Endothelial cell of umbilical vein (primary cell): Measurements from ENCODE around the gene PPP1R1C. TPM values are rescaled to one million over a fixed set of nuclear protein-coding genes. Genes with fewer than 3 reads are reported as not detected.

Source experiments
- BruUV-seq: library from RNA; stranded (reverse); fragments of 400-500 nt; replicated peaks from 2 replicates; lab custom pipeline; 2021; lab: Mats Ljungman, UMichigan
- CTCF ChIA-PET: fragments of 300-600, 350-600 bp; sonication (Branson Sonifier 250); formaldehyde crosslinking; loops from one replicate; lab custom pipeline; 2021; ENCODE audit warnings: antibody characterized with exemption, inconsistent platforms; lab: Charles Lee
- POLR2A ChIA-PET: fragments of 300-600, 350-600 bp; sonication (Branson Sonifier 250); formaldehyde crosslinking; loops from one replicate; lab custom pipeline; 2021; ENCODE audit warnings: antibody characterized with exemption, inconsistent platforms; lab: Charles Lee
- DNase-seq: peaks from one replicate; pipeline ENCODE4 v3.0.0-alpha.2; 2011; ENCODE audit warnings: low read depth, low spot score
- FAIRE-seq: peaks from 2 replicates; lab custom pipeline; 2011; peaks lifted over from hg19 to GRCh38; lab: Jason Lieb, UNC
- H2AFZ ChIP-seq: 2 replicates; pipeline ENCODE4 v1.6.0; 2012; ENCODE audit warnings: low read depth, low read length, control low read depth, inconsistent platforms
- H3K27ac ChIP-seq: 2 replicates; pipeline ENCODE4 v1.5.1; 2011; ENCODE audit warnings: low read depth, mild to moderate bottlenecking, control low read depth, low read length, moderate library complexity; ENCODE audit not compliant: insufficient read depth
- H3K27me3 ChIP-seq, 2 experiments: 2 replicates each; pipeline versions ENCODE4 v1.6.0 to v1.6.1; 2011; ENCODE audit warnings: low read length in 2 of 2, mixed read lengths in 1 of 2; ENCODE audit not compliant: control insufficient read depth in 2 of 2, insufficient read depth in 2 of 2
- H3K36me3 ChIP-seq, 2 experiments: 2 replicates in 1 of 2; 3 replicates in 1 of 2; pipeline ENCODE4 v1.5.1; 2011; ENCODE audit warnings: low read length in 2 of 2, mild to moderate bottlenecking in 1 of 2, moderate library complexity in 1 of 2; ENCODE audit not compliant: control insufficient read depth in 2 of 2, insufficient read depth in 2 of 2; ENCODE audit errors: extremely low read depth in 1 of 2
- H3K4me1 ChIP-seq: 3 replicates; pipeline ENCODE4 v1.5.1; 2011; ENCODE audit warnings: mild to moderate bottlenecking, low read length; ENCODE audit not compliant: control insufficient read depth, insufficient read depth; ENCODE audit errors: extremely low read depth
- H3K4me2 ChIP-seq: 2 replicates; pipeline ENCODE4 v1.6.1; 2011; ENCODE audit warnings: low read length, control low read depth, mixed read lengths; ENCODE audit not compliant: insufficient read depth
- H3K4me3 ChIP-seq, 3 experiments: fragments of 200-600 bp in 1 of 3; sonication (generic), shearing (Covaris generic) in 1 of 3; replicated peaks in 1 of 3; 2 replicates each; pipeline ENCODE4 v1.5.1; 2011 to 2016; ENCODE audit warnings: control low read depth in 3 of 3, low read length in 3 of 3, mild to moderate bottlenecking in 2 of 3, inconsistent platforms in 1 of 3, low read depth in 1 of 3, moderate library complexity in 1 of 3; ENCODE audit not compliant: insufficient read depth in 1 of 3
- H3K79me2 ChIP-seq: 2 replicates; pipeline ENCODE4 v1.6.0; 2012; ENCODE audit warnings: low read length, inconsistent platforms; ENCODE audit not compliant: control insufficient read depth, insufficient read depth
- H3K9ac ChIP-seq: replicated peaks from 2 replicates; pipeline ENCODE3; 2011; ENCODE audit warnings: low read length, control low read depth; ENCODE audit not compliant: insufficient read depth; ENCODE audit errors: extremely low read depth
- H3K9me1 ChIP-seq: replicated peaks from 3 replicates; pipeline ENCODE4 v1.6.0; 2011; ENCODE audit warnings: mild to moderate bottlenecking, low read length; ENCODE audit not compliant: control insufficient read depth, insufficient read depth; ENCODE audit errors: extremely low read depth
- H3K9me3 ChIP-seq: replicated peaks from 2 replicates; pipeline ENCODE4 v1.5.1; 2012; ENCODE audit warnings: low read length, inconsistent platforms; ENCODE audit not compliant: control insufficient read depth, insufficient read depth
- H4K20me1 ChIP-seq: replicated peaks from 2 replicates; pipeline ENCODE3; 2011; ENCODE audit warnings: mild to moderate bottlenecking, low read length; ENCODE audit not compliant: control insufficient read depth, insufficient read depth; ENCODE audit errors: extremely low read depth
- EZH2 ChIP-seq: IDR thresholded peaks from 2 replicates; pipeline ENCODE4 v1.6.1; 2012; ENCODE audit warnings: borderline replicate concordance, low read depth, mild to moderate bottlenecking, moderate library complexity, low read length, inconsistent platforms; ENCODE audit not compliant: severe bottlenecking
- FOS ChIP-seq: IDR thresholded peaks from 2 replicates; pipeline ENCODE4 v1.6.1; 2011; ENCODE audit warnings: mild to moderate bottlenecking, low read length, moderate library complexity, borderline replicate concordance; ENCODE audit not compliant: insufficient read depth
- GATA2 ChIP-seq: IDR thresholded peaks from 2 replicates; pipeline ENCODE4 v1.7.0; 2011; ENCODE audit warnings: low read depth, mild to moderate bottlenecking, moderate library complexity, mixed read lengths, low read length; ENCODE audit not compliant: insufficient read length, insufficient read depth
- JUN ChIP-seq: IDR thresholded peaks from 2 replicates; pipeline ENCODE4 v1.6.1; 2011; ENCODE audit warnings: borderline replicate concordance, low read depth; ENCODE audit not compliant: insufficient read length, insufficient read depth
- MYC ChIP-seq: IDR thresholded peaks from one replicate; pipeline ENCODE4 v1.6.1; 2011; ENCODE audit warnings: mild to moderate bottlenecking, low read depth, low read length
- POLR2A ChIP-seq: IDR thresholded peaks from 2 replicates; pipeline ENCODE4 v1.6.1; 2012; ENCODE audit warnings: low read depth, mild to moderate bottlenecking, control low read depth, low read length
- POLR2AphosphoS5 ChIP-seq: IDR thresholded peaks from 2 replicates; pipeline ENCODE4 v1.6.1; 2012; ENCODE audit warnings: low read depth, mild to moderate bottlenecking, control low read depth, low read length, moderate library complexity; ENCODE audit not compliant: insufficient read depth
- dilution Hi-C: fragments of 300-500 bp; cut with MboI; formaldehyde crosslinking; loops from one replicate; pipeline ENCODE4 v1.15.0; 2019; ENCODE audit warnings: low sequenced_read_pairs; ENCODE audit not compliant: extremely low pct_ligation_motif_present
- intact Hi-C: fragments of 100-400 bp; cut with micrococcal nuclease; formaldehyde crosslinking; loops from one replicate; pipeline ENCODE4 v1.10.0; 2022
- polyA plus RNA-seq, 4 experiments: library from polyadenylated mRNA; depleted of rRNA in 3 of 4; stranded (reverse) in 3 of 4; unstranded in 1 of 4; fragments of >200 nt; gene quantifications; 2 replicates each; pipeline versions ENCODE4 v1.2.1 to v1.2.3, GENCODE V29; 2011 to 2012; ENCODE audit warnings: missing spikeins in 1 of 4
- total RNA-seq: library from RNA; stranded (reverse); gene quantifications from 2 replicates; pipeline ENCODE4 v1.2.3, GENCODE V29; 2021
- TF ChIP-seq, protein P1 (sequence below): IDR thresholded peaks from 2 replicates; pipeline ENCODE4 v1.6.1; 2011; ENCODE audit not compliant: insufficient read depth, insufficient read length
- TF ChIP-seq, protein P2 (sequence below), 2 donors: IDR thresholded peaks; 1 replicate in 1 of 2; 2 replicates in 1 of 2; pipeline ENCODE4 v1.5.1; 2011; ENCODE audit warnings: low read length in 2 of 2, mild to moderate bottlenecking in 2 of 2, moderate library complexity in 2 of 2, control low read depth in 1 of 2, inconsistent platforms in 1 of 2, low read depth in 1 of 2; ENCODE audit not compliant: insufficient read depth in 1 of 2; ENCODE audit errors: extremely low read depth in 1 of 2

The PPP1R1C gene
- total and polyA plus RNA-seq, 2 donors (not counting 3 experiments of a cell fraction or from before 2014, with no cell fraction given), result 0.26 TPM; not detected in 1

DNA sequence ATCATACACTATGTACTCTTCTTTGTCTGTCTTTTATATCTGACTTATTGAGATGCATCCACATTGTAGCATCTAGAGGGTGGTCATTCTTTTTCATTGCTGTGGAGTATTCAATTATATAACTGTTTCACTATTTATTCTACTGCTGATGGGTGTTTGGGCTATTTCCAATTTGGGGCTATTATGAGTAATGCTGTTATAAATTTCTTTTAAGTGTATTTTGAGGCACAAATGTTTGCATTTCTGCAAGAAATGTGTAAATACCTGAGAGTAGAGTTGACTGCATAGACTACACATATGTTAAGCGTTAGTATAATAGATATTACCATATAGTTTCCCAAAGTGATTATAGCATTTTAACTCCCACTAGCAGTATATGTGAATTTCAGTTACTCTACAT lies 26.9 kb upstream of the PPP1R1C start:
- H3K27ac ChIP-seq, result no peak overlapping the region
- no peak overlapping the region for H3K4me2 ChIP-seq
- no peak overlapping the region for H3K9ac ChIP-seq
- intact Hi-C loops, result no loop called here
- no peaks in the 10 kb centered on the region for H3K27me3 ChIP-seq
- no peaks in the 10 kb centered on the region for H4K20me1 ChIP-seq
- H3K4me3 ChIP-seq, result no peak overlapping the region
- no peaks in the 10 kb centered on the region for H3K9me3 ChIP-seq
- no peak for TF ChIP-seq POLR2AphosphoS5
- TF ChIP-seq POLR2A, result no peak
- TF ChIP-seq JUN, result no peak
- TF ChIP-seq, protein P1, sequence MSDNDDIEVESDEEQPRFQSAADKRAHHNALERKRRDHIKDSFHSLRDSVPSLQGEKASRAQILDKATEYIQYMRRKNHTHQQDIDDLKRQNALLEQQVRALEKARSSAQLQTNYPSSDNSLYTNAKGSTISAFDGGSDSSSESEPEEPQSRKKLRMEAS, result no peak
- TF ChIP-seq, protein P2, sequence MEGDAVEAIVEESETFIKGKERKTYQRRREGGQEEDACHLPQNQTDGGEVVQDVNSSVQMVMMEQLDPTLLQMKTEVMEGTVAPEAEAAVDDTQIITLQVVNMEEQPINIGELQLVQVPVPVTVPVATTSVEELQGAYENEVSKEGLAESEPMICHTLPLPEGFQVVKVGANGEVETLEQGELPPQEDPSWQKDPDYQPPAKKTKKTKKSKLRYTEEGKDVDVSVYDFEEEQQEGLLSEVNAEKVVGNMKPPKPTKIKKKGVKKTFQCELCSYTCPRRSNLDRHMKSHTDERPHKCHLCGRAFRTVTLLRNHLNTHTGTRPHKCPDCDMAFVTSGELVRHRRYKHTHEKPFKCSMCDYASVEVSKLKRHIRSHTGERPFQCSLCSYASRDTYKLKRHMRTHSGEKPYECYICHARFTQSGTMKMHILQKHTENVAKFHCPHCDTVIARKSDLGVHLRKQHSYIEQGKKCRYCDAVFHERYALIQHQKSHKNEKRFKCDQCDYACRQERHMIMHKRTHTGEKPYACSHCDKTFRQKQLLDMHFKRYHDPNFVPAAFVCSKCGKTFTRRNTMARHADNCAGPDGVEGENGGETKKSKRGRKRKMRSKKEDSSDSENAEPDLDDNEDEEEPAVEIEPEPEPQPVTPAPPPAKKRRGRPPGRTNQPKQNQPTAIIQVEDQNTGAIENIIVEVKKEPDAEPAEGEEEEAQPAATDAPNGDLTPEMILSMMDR (IDR thresholded peaks at IDR 0.05; ENCODE audit: extremely low read depth in 1 of 2, insufficient read depth in 1 of 2, low read depth in 1 of 2, low read length in 2 of 2), result no peak
- no peak for TF ChIP-seq GATA2
- no peak for TF ChIP-seq EZH2
- no peak for TF ChIP-seq FOS
- no peak for TF ChIP-seq MYC
- ChIA-PET POLR2A (no interaction called here), CTCF (interaction anchor here (1.0 to 2.0 kb wide), 4 partner anchors 119 to 243 kb away, joined by 3 to 8 read pairs (median 6); no protein-coding TSS in a partner anchor)
- H3K4me1 ChIP-seq, result peaks cover 34% of the 10 kb centered on the region
- H3K36me3 ChIP-seq, result no peaks in the 10 kb centered on the region
- no peak for FAIRE-seq
- dilution Hi-C loops, result no loop called here
- no peaks in the 10 kb centered on the region for H3K9me1 ChIP-seq
- no TSS peak for BruUV-seq
- H3K79me2 ChIP-seq, result no peaks in the 10 kb centered on the region
- H2AFZ ChIP-seq, result no peak overlapping the region
- no peak for DNase-seq
